CD14-positive monocyte (primary cell): ENCODE results near the gene ST3GAL5. TPM values are rescaled to one million over a fixed set of nuclear protein-coding genes. Genes with fewer than 3 reads are reported as not detected.

ENCODE experiments used
- DNase-seq, 3 donors: peaks; one replicate each; pipeline ENCODE4 v3.0.0-alpha.2; 2011 to 2022
- H2AFZ ChIP-seq: 2 replicates; pipeline ENCODE4 v1.6.0; 2012; ENCODE audit warnings: mild to moderate bottlenecking, low read depth, low read length, inconsistent platforms; ENCODE audit not compliant: insufficient read depth, poor library complexity, severe bottlenecking
- H3K27ac ChIP-seq, 2 donors: 1 replicate in 1 of 2; 2 replicates in 1 of 2; pipeline ENCODE4 v1.5.1; 2012 to 2013; ENCODE audit warnings: low read length in 2 of 2, control low read depth in 1 of 2, inconsistent platforms in 1 of 2, low read depth in 1 of 2, mild to moderate bottlenecking in 1 of 2
- H3K27me3 ChIP-seq, 2 donors: one replicate each; pipeline versions ENCODE4 v1.6.0 to v1.6.1; 2011 to 2013; ENCODE audit warnings: low read length in 2 of 2; ENCODE audit not compliant: control insufficient read depth in 2 of 2, insufficient read depth in 2 of 2
- H3K36me3 ChIP-seq, 2 donors: replicated peaks in 1 of 2; 1 replicate in 1 of 2; 2 replicates in 1 of 2; pipeline versions ENCODE4 v1.5.1 to v1.6.1; 2012 to 2013; ENCODE audit warnings: low read length in 2 of 2, control low read depth in 1 of 2, inconsistent platforms in 1 of 2, mild to moderate bottlenecking in 1 of 2; ENCODE audit not compliant: insufficient read depth in 2 of 2, control insufficient read depth in 1 of 2
- H3K4me1 ChIP-seq, 2 donors: 1 replicate in 1 of 2; 2 replicates in 1 of 2; pipeline versions ENCODE4 v1.5.1 to v1.6.1; 2012 to 2013; ENCODE audit warnings: low read length in 2 of 2, control low read depth in 1 of 2, inconsistent platforms in 1 of 2, mild to moderate bottlenecking in 1 of 2, moderate library complexity in 1 of 2; ENCODE audit not compliant: insufficient read depth in 2 of 2, control insufficient read depth in 1 of 2
- H3K4me2 ChIP-seq: replicated peaks from 2 replicates; pipeline ENCODE3; 2012; ENCODE audit warnings: low read length, moderate library complexity, mild to moderate bottlenecking; ENCODE audit not compliant: poor library complexity, severe bottlenecking; ENCODE audit errors: extremely low read depth
- H3K4me3 ChIP-seq, 3 experiments: fragments of 200-600 bp in 1 of 3; sonication (generic) in 1 of 3; replicated peaks in 1 of 3; 1 replicate in 2 of 3; 2 replicates in 1 of 3; pipeline ENCODE4 v1.5.1; 2011 to 2013; ENCODE audit warnings: low read length in 3 of 3, mild to moderate bottlenecking in 3 of 3, control low read depth in 2 of 3, low read depth in 2 of 3, inconsistent platforms in 1 of 3, moderate library complexity in 1 of 3
- H3K79me2 ChIP-seq: 2 replicates; pipeline ENCODE4 v1.6.0; 2012; ENCODE audit warnings: mild to moderate bottlenecking, control low read depth, inconsistent platforms, low read length, moderate library complexity; ENCODE audit not compliant: insufficient read depth
- H3K9ac ChIP-seq: 2 replicates; pipeline ENCODE4 v1.6.0; 2017; ENCODE audit warnings: low read length, mild to moderate bottlenecking; ENCODE audit not compliant: insufficient read depth, poor library complexity, severe bottlenecking
- H3K9me3 ChIP-seq, 2 donors: replicated peaks in 1 of 2; 1 replicate in 1 of 2; 2 replicates in 1 of 2; pipeline versions ENCODE4 v1.5.1 to v1.6.1; 2012 to 2013; ENCODE audit warnings: low read length in 2 of 2, control low read depth in 1 of 2; ENCODE audit not compliant: control insufficient read depth in 1 of 2, insufficient read depth in 1 of 2
- H4K20me1 ChIP-seq: 2 replicates; pipeline ENCODE4 v1.6.0; 2012; ENCODE audit warnings: mild to moderate bottlenecking, low read length, control low read depth, moderate library complexity; ENCODE audit not compliant: insufficient read depth
- H3K27ac Mint-ChIP-seq, 7 donors: one replicate each; pipeline ENCODE4 v1.8.0; 2020; ENCODE audit warnings: mild to moderate bottlenecking in 7 of 7, mixed read lengths in 7 of 7, moderate library complexity in 6 of 7, inconsistent platforms in 2 of 7
- H3K27me3 Mint-ChIP-seq, 3 donors: one replicate each; pipeline ENCODE4 v1.8.0; 2021 to 2022; ENCODE audit warnings: low read depth in 3 of 3, mild to moderate bottlenecking in 3 of 3, mixed read lengths in 3 of 3, moderate library complexity in 3 of 3, inconsistent platforms in 1 of 3
- H3K36me3 Mint-ChIP-seq, 2 donors: one replicate each; pipeline ENCODE4 v1.8.0; 2020; ENCODE audit warnings: mixed read lengths in 2 of 2, inconsistent platforms in 1 of 2, mild to moderate bottlenecking in 1 of 2
- H3K4me1 Mint-ChIP-seq: one replicate; pipeline ENCODE4 v1.8.0; 2020; ENCODE audit warnings: mild to moderate bottlenecking, mixed read lengths
- H3K4me3 Mint-ChIP-seq, 2 donors: one replicate each; pipeline ENCODE4 v1.8.0; 2020; ENCODE audit warnings: mild to moderate bottlenecking in 2 of 2, mixed read lengths in 2 of 2, moderate library complexity in 1 of 2
- H3K9me3 Mint-ChIP-seq, 7 donors: one replicate each; pipeline ENCODE4 v1.8.0; 2020 to 2022; ENCODE audit warnings: mixed read lengths in 7 of 7, mild to moderate bottlenecking in 6 of 7, moderate library complexity in 6 of 7, inconsistent platforms in 2 of 7
- WGBS: methylation state at CpG from one replicate; pipeline ENCODE4 v1.1.5; 2013; ENCODE audit warnings: missing lambda C conversion rate; ENCODE audit not compliant: insufficient coverage; 5-methylcytosine and 5-hydroxymethylcytosine counted together
- intact Hi-C, 2 donors: fragments of 100-400 bp; cut with micrococcal nuclease; formaldehyde crosslinking; loops; one replicate each; pipeline versions ENCODE4 v1.15.0 to v1.15.1; 2023
- polyA plus RNA-seq, 3 donors: library from polyadenylated mRNA; depleted of rRNA in 1 of 3; unstranded in 2 of 3; stranded (reverse) in 1 of 3; fragments of 300-500 nt in 2 of 3; fragments of >200 nt in 1 of 3; fragmentation: Illumina TruSeq in 2 of 3; gene quantifications; 1 replicate in 2 of 3; 2 replicates in 1 of 3; pipeline ENCODE4 v1.2.3, GENCODE V29; 2012 to 2021
- TF ChIP-seq, protein P1 (sequence below): fragments of 200-600 bp; IDR thresholded peaks from one replicate; pipeline ENCODE4 v1.8.0; 2022; ENCODE audit warnings: antibody characterized with exemption, mild to moderate bottlenecking

ST3GAL5 gene
- polyA plus RNA-seq, 3 donors, result 14.0 to 51.2 (median 19.5) TPM

DNA sequence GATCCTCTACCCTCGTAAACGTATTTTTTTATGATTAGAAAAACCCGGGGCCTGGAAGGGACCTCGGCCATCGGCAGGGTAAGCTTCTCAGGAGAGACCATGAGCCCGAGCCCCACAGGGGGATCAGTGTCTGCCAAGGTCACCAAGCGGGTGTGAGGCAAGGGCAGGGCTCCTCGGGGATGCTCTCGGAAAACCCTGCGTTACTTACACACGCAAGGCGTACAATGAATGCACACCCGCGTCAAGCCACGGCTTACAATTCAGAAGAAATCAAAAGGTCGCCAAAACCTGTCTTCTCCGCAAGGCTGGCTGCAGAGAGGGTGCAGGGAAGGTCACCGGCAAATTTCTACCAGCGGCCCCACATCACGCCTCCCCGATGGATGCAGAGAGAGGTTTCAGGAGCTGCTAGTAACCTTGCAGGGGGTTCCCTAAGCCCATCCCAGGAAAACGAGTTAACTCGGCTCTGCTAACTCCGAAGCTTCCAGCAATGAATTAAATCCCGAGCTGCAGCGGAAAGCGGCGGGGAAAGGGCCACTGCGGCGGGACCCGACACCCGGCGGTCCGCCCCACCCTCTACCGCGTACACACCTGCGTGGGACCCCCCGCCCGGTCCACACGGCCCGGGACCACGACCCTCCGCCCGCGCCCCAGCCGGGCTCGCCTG lies 638 bp downstream of the ST3GAL5 start:
- H3K36me3 ChIP-seq, result peaks cover 0 to 8% of the 10 kb centered on the region in 2 donors
- peak overlapping the region; percentile 78 for H3K9ac ChIP-seq
- peak overlapping the region; percentile 83 for H3K4me2 ChIP-seq
- no peaks in the 10 kb centered on the region for H3K27me3 ChIP-seq
- H3K9me3 ChIP-seq, result no peaks in the 10 kb centered on the region
- Mint-ChIP-seq H3K4me3 (peak overlapping the region; percentile 88 to 93), H3K4me1 (peaks cover 75% of the 10 kb centered on the region), H3K27me3 (peaks cover 0 to 3% (median 0%) of the 10 kb centered on the region in 3 donors), H3K9me3 (no peaks in the 10 kb centered on the region), H3K36me3 (peaks cover 22 to 28% of the 10 kb centered on the region in 2 donors), H3K27ac (peak overlapping the region; percentile 73 to 89 (median 79))
- H3K27ac ChIP-seq, result peak overlapping the region; percentile 50 to 91
- under 1% methylated on average over 42 of the region's 47 CpGs for WGBS
- TF ChIP-seq, protein P1, sequence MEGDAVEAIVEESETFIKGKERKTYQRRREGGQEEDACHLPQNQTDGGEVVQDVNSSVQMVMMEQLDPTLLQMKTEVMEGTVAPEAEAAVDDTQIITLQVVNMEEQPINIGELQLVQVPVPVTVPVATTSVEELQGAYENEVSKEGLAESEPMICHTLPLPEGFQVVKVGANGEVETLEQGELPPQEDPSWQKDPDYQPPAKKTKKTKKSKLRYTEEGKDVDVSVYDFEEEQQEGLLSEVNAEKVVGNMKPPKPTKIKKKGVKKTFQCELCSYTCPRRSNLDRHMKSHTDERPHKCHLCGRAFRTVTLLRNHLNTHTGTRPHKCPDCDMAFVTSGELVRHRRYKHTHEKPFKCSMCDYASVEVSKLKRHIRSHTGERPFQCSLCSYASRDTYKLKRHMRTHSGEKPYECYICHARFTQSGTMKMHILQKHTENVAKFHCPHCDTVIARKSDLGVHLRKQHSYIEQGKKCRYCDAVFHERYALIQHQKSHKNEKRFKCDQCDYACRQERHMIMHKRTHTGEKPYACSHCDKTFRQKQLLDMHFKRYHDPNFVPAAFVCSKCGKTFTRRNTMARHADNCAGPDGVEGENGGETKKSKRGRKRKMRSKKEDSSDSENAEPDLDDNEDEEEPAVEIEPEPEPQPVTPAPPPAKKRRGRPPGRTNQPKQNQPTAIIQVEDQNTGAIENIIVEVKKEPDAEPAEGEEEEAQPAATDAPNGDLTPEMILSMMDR, result no peak
- H3K79me2 ChIP-seq, result peaks cover 61% of the 10 kb centered on the region
- H3K4me1 ChIP-seq, result peaks cover 55 to 69% of the 10 kb centered on the region in 2 donors
- H3K4me3 ChIP-seq, result peak overlapping the region; percentile 82 to 84 (median 84)
- DNase-seq, result peak in 1 of 3 donors; percentile 52
- peak overlapping the region; percentile 79 for H2AFZ ChIP-seq
- H4K20me1 ChIP-seq, result peaks cover 45% of the 10 kb centered on the region
- intact Hi-C loops, result loop anchor here (5.0 kb wide), 4 partner anchors 36 to 219 kb away; partner anchors contain the start of genes POLR1A (in 1 of the 2) and PTCD3 (in 1 of the 2)

DNA sequence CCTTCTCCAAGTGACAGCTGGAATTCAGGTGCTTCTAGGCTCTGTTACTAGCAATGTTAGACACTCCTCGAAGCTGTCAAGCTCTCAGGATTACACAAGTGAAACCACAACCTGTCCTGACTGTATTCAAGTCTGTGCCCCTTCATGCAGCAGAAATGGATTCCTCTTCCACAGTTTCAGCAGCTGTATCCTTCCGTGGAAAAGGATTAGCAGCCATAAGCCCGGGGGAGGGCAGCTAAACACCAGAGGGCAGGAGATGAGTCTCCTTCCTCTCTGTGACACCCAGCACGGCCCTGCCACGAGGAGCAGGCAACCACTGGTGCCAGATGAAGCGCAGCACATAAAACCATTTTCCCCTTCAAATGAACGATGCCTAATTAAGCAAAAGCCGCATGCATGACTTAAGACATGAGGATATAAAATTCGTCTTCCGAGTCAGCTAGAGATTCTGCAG lies 1.2 kb downstream of the ST3GAL5 start:
- Mint-ChIP-seq H3K36me3 (peaks cover 26 to 33% of the 10 kb centered on the region in 2 donors), H3K9me3 (peaks cover 0 to 3% (median 0%) of the 10 kb centered on the region in 7 donors), H3K4me3 (peak overlapping the region; percentile 88 to 93), H3K4me1 (peaks cover 70% of the 10 kb centered on the region), H3K27ac (peak overlapping the region; percentile 73 to 89 (median 79)), H3K27me3 (peaks cover 0 to 3% (median 0%) of the 10 kb centered on the region in 3 donors)
- Histone ChIP-seq H3K4me1 (peaks cover 53 to 65% of the 10 kb centered on the region in 2 donors), H3K4me3 (peak overlapping the region; percentile 82 to 84 (median 84)), H3K27me3 (no peaks in the 10 kb centered on the region), H2AFZ (peak overlapping the region; percentile 79), H3K79me2 (peaks cover 61% of the 10 kb centered on the region), H3K4me2 (peak overlapping the region; percentile 83), H3K9me3 (no peaks in the 10 kb centered on the region), H4K20me1 (peaks cover 51% of the 10 kb centered on the region), H3K9ac (peak overlapping the region; percentile 78), H3K36me3 (peaks cover 0 to 8% of the 10 kb centered on the region in 2 donors), H3K27ac (peak overlapping the region; percentile 50 to 91)
- intact Hi-C loops, result loop anchor here (5.0 kb wide), 4 partner anchors 35 to 220 kb away; partner anchors contain the start of genes POLR1A (in 1 of the 2) and PTCD3 (in 1 of the 2)
- WGBS, result 0% methylated on average over 3 of the region's 10 CpGs
- TF ChIP-seq, protein P1, result no peak
- DNase-seq, result peak; percentile 43 to 60 (median 52)
